GM23338 (cell line): ENCODE results near the gene YPEL2. TPM values are rescaled to one million over a fixed set of nuclear protein-coding genes. Genes with fewer than 3 reads are reported as not detected.

ENCODE experiments used
- ATAC-seq: fragments of 200-7000 bp; cut with Tn5 transposase; 3 replicates; pipeline ENCODE4 v1.9.1; 2020
- DNase-seq: peaks from one replicate; pipeline ENCODE4 v3.0.0-alpha.2; 2015; ENCODE audit warnings: low spot score
- H2AFZ ChIP-seq: fragments of 200-600 bp; sonication (generic); 2 replicates; pipeline ENCODE4 v1.8.0; 2016; ENCODE audit warnings: antibody characterized with exemption, mild to moderate bottlenecking, moderate library complexity
- H3F3A ChIP-seq: fragments of 200-600 bp; sonication (generic); replicated peaks from 2 replicates; pipeline ENCODE4 v1.8.0; 2017; ENCODE audit warnings: antibody characterized with exemption, mixed run types, low read depth
- H3K27ac ChIP-seq: fragments of 200-600 bp; sonication (generic); 2 replicates; pipeline ENCODE4 v1.6.1; 2016; ENCODE audit warnings: low read depth
- H3K27me3 ChIP-seq: fragments of 200-600 bp; sonication (generic); 2 replicates; pipeline ENCODE4 v1.8.0; 2016; ENCODE audit warnings: mild to moderate bottlenecking, mixed run types, moderate library complexity; ENCODE audit not compliant: insufficient read depth
- H3K36me3 ChIP-seq: fragments of 200-600 bp; sonication (generic); 2 replicates; pipeline ENCODE4 v1.8.0; 2016; ENCODE audit warnings: mild to moderate bottlenecking; ENCODE audit not compliant: insufficient read depth
- H3K4me1 ChIP-seq: fragments of 200-600 bp; sonication (generic); 2 replicates; pipeline ENCODE4 v1.8.0; 2016; ENCODE audit warnings: mild to moderate bottlenecking, moderate library complexity; ENCODE audit not compliant: insufficient read depth
- H3K4me2 ChIP-seq: fragments of 200-600 bp; sonication (generic); 2 replicates; pipeline ENCODE4 v1.7.1; 2017; ENCODE audit warnings: mixed run types
- H3K4me3 ChIP-seq: fragments of 200-600 bp; sonication (generic); 2 replicates; pipeline ENCODE4 v1.6.1; 2016; ENCODE audit warnings: mixed run types
- H3K79me2 ChIP-seq: fragments of 200-600 bp; sonication (generic); replicated peaks from 2 replicates; pipeline ENCODE4 v1.8.0; 2017; ENCODE audit warnings: mild to moderate bottlenecking; ENCODE audit not compliant: insufficient read depth
- H3K9me2 ChIP-seq: fragments of 200-600 bp; sonication (generic); 2 replicates; pipeline ENCODE4 v1.8.0; 2017; ENCODE audit not compliant: insufficient read depth
- H4K20me1 ChIP-seq: fragments of 200-600 bp; sonication (generic); replicated peaks from 2 replicates; pipeline ENCODE4 v1.8.0; 2017; ENCODE audit warnings: mild to moderate bottlenecking; ENCODE audit not compliant: insufficient read depth
- H3K27ac Mint-ChIP-seq: 2 replicates; pipeline ENCODE4 v1.8.0; 2020; ENCODE audit warnings: inconsistent platforms, mild to moderate bottlenecking, moderate library complexity, mixed read lengths
- H3K27me3 Mint-ChIP-seq: 3 replicates; pipeline ENCODE4 v1.8.0; 2022; ENCODE audit warnings: low read depth, mild to moderate bottlenecking, moderate library complexity, mixed read lengths, inconsistent platforms; ENCODE audit not compliant: insufficient read depth, poor library complexity
- H3K36me3 Mint-ChIP-seq: 3 replicates; pipeline ENCODE4 v1.8.0; 2021; ENCODE audit warnings: low read depth, mild to moderate bottlenecking, inconsistent platforms, moderate library complexity, mixed read lengths
- H3K4me1 Mint-ChIP-seq: 3 replicates; pipeline ENCODE4 v1.8.0; 2020; ENCODE audit warnings: mild to moderate bottlenecking, inconsistent platforms, mixed read lengths
- H3K4me3 Mint-ChIP-seq: 3 replicates; pipeline ENCODE4 v1.8.0; 2021; ENCODE audit warnings: moderate library complexity, mild to moderate bottlenecking, inconsistent platforms, mixed read lengths
- H3K9me3 Mint-ChIP-seq: 3 replicates; pipeline ENCODE4 v1.8.0; 2020; ENCODE audit warnings: moderate library complexity, mild to moderate bottlenecking, inconsistent platforms, mixed read lengths
- CREB1 ChIP-seq: fragments of 250-450 bp; sonication (Bioruptor Pico); IDR thresholded peaks from 2 replicates; pipeline ENCODE4 v1.5.0; 2020; ENCODE audit warnings: low read depth, mild to moderate bottlenecking, moderate library complexity
- JUNB ChIP-seq: IDR thresholded peaks from one replicate; pipeline ENCODE4 v1.6.1; 2016; ENCODE audit warnings: antibody characterized with exemption; ENCODE audit not compliant: unreplicated experiment
- POLR2AphosphoS5 ChIP-seq: IDR thresholded peaks from 2 replicates; pipeline ENCODE4 v1.6.1; 2016; ENCODE audit warnings: antibody characterized with exemption, low read depth
- STAT1 ChIP-seq: IDR thresholded peaks from one replicate; pipeline ENCODE4 v1.6.1; 2016; ENCODE audit warnings: antibody characterized with exemption; ENCODE audit not compliant: unreplicated experiment
- ZNF114 ChIP-seq: fragments of 250-450 bp; sonication (Bioruptor Pico); IDR thresholded peaks from 2 replicates; pipeline ENCODE4 v1.5.0; 2020; ENCODE audit warnings: mild to moderate bottlenecking, moderate library complexity
- polyA plus RNA-seq: library from polyadenylated mRNA; unstranded; fragments of >200 nt; fragmentation: Nextera tagmentation; extraction: Ambion mirVana; gene quantifications from 2 replicates; pipeline ENCODE4 v1.2.1, GENCODE V29; 2016
- total RNA-seq: library from RNA; depleted of rRNA; stranded (reverse); fragments of >200 nt; shearing (Covaris generic); gene quantifications from 2 replicates; pipeline ENCODE4 v1.2.3, GENCODE V29; 2014
- TF ChIP-seq, protein P1 (sequence below): fragments of 250-450 bp; sonication (Bioruptor Pico); IDR thresholded peaks from 2 replicates; pipeline ENCODE4 v1.5.0; 2020; ENCODE audit warnings: mild to moderate bottlenecking, moderate library complexity
- TF ChIP-seq, protein P2 (sequence below): IDR thresholded peaks from 2 replicates; pipeline ENCODE4 v1.6.1; 2016; ENCODE audit warnings: antibody characterized with exemption

YPEL2 gene
- total and polyA plus RNA-seq, 2 experiments from 2014 or later: 4.1 to 5.2 TPM

DNA sequence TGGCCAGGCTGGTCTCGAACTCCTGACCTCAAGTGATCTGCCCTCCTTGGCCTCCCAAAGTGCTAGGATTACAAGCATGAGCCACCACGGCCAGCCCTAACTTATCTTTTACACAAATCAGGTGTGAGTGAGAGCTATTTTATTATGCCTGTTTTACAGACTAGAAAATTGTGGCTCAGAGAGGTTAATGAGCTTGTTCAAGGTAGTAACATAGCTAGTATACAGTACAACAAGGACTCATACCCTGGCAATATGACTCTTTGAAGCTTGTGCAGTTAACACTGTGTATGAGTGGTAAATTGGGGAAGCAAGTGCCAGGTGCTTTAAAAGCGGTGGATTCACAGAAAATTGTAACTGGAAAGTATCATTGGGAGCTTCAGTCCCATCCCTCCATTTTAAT, 49.0 kb downstream of the YPEL2 start (continued):
- no peak for TF ChIP-seq CREB1 (CRISPR knock-in tag)
- TF ChIP-seq, protein P1, sequence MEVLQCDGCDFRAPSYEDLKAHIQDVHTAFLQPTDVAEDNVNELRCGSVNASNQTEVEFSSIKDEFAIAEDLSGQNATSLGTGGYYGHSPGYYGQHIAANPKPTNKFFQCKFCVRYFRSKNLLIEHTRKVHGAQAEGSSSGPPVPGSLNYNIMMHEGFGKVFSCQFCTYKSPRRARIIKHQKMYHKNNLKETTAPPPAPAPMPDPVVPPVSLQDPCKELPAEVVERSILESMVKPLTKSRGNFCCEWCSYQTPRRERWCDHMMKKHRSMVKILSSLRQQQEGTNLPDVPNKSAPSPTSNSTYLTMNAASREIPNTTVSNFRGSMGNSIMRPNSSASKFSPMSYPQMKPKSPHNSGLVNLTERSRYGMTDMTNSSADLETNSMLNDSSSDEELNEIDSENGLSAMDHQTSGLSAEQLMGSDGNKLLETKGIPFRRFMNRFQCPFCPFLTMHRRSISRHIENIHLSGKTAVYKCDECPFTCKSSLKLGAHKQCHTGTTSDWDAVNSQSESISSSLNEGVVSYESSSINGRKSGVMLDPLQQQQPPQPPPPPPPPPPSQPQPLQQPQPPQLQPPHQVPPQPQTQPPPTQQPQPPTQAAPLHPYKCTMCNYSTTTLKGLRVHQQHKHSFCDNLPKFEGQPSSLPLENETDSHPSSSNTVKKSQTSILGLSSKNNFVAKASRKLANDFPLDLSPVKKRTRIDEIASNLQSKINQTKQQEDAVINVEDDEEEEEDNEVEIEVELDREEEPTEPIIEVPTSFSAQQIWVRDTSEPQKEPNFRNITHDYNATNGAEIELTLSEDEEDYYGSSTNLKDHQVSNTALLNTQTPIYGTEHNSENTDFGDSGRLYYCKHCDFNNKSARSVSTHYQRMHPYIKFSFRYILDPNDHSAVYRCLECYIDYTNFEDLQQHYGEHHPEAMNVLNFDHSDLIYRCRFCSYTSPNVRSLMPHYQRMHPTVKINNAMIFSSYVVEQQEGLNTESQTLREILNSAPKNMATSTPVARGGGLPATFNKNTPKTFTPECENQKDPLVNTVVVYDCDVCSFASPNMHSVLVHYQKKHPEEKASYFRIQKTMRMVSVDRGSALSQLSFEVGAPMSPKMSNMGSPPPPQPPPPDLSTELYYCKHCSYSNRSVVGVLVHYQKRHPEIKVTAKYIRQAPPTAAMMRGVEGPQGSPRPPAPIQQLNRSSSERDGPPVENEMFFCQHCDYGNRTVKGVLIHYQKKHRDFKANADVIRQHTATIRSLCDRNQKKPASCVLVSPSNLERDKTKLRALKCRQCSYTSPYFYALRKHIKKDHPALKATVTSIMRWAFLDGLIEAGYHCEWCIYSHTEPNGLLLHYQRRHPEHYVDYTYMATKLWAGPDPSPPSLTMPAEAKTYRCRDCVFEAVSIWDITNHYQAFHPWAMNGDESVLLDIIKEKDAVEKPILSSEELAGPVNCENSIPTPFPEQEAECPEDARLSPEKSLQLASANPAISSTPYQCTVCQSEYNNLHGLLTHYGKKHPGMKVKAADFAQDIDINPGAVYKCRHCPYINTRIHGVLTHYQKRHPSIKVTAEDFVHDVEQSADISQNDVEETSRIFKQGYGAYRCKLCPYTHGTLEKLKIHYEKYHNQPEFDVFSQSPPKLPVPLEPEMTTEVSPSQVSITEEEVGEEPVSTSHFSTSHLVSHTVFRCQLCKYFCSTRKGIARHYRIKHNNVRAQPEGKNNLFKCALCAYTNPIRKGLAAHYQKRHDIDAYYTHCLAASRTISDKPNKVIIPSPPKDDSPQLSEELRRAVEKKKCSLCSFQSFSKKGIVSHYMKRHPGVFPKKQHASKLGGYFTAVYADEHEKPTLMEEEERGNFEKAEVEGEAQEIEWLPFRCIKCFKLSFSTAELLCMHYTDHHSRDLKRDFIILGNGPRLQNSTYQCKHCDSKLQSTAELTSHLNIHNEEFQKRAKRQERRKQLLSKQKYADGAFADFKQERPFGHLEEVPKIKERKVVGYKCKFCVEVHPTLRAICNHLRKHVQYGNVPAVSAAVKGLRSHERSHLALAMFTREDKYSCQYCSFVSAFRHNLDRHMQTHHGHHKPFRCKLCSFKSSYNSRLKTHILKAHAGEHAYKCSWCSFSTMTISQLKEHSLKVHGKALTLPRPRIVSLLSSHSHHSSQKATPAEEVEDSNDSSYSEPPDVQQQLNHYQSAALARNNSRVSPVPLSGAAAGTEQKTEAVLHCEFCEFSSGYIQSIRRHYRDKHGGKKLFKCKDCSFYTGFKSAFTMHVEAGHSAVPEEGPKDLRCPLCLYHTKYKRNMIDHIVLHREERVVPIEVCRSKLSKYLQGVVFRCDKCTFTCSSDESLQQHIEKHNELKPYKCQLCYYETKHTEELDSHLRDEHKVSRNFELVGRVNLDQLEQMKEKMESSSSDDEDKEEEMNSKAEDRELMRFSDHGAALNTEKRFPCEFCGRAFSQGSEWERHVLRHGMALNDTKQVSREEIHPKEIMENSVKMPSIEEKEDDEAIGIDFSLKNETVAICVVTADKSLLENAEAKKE (CRISPR knock-in tag): no peak
- no peak for TF ChIP-seq ZNF114 (CRISPR knock-in tag)

DNA sequence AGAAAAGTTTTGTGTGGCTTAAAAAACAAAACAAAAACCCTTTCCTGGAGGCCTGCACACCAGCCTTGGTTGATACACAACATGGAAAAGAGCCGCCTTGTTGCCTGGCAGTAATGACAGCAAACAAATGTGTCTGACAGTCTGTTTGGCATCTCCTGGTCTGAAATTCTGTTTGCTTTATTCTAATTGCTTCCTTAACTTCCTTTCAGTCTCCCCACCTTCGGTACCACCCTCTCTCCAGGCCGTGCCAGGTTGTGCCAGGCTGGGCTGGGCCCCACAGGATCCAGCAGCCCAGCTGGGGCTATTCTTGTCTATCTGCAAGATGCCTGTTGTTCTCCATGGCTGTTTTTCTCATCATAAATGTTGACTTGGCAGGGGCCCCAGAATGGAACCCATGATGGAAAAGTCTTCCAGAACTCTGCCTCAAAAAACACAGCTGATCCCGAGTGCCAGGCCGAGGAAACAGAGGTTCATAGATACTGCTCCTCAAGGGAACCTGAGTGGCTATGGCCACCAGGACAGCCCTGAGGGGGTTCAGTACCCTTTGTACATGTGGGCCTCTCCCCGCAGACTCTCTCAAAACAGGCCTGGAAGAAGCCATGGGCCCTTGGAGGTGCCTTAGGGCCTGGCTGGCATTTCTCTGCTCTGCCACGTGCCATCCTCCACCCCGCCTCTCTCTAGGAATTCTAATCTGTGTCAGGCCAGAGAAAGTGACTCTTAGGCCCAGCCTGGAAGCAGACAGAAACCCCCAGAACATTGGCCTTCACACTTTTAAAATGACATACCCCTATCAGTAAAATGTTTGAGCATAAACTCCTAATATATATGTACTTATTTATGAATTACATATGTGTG, 50.5 kb downstream of the YPEL2 start:
- Histone ChIP-seq H3K4me2 (no peak overlapping the region), H3K27ac (no peak overlapping the region), H4K20me1 (no peaks in the 10 kb centered on the region), H3K36me3 (no peaks in the 10 kb centered on the region), H3K4me1 (peaks cover 6% of the 10 kb centered on the region; the same call in 1 of the 2 replicates), H3K27me3 (no peaks in the 10 kb centered on the region), H3K79me2 (no peaks in the 10 kb centered on the region), H3K4me3 (no peak overlapping the region), H2AFZ (no peak overlapping the region), H3K9me2 (no peaks in the 10 kb centered on the region), H3F3A (no peaks in the 10 kb centered on the region)
- Mint-ChIP-seq H3K9me3 (no peaks in the 10 kb centered on the region), H3K36me3 (no peaks in the 10 kb centered on the region), H3K27ac (no peak overlapping the region), H3K4me1 (peaks cover 8% of the 10 kb centered on the region), H3K27me3 (peaks cover 3% of the 10 kb centered on the region), H3K4me3 (no peak overlapping the region)
- DNase-seq (no peak), ATAC-seq (no peak)
- TF ChIP-seq CREB1 (CRISPR knock-in tag): no peak
- no peak for TF ChIP-seq POLR2AphosphoS5
- TF ChIP-seq JUNB: no peak
- TF ChIP-seq, protein P2, sequence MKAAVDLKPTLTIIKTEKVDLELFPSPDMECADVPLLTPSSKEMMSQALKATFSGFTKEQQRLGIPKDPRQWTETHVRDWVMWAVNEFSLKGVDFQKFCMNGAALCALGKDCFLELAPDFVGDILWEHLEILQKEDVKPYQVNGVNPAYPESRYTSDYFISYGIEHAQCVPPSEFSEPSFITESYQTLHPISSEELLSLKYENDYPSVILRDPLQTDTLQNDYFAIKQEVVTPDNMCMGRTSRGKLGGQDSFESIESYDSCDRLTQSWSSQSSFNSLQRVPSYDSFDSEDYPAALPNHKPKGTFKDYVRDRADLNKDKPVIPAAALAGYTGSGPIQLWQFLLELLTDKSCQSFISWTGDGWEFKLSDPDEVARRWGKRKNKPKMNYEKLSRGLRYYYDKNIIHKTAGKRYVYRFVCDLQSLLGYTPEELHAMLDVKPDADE: no peak
- TF ChIP-seq, protein P1 (CRISPR knock-in tag): no peak
- no peak for TF ChIP-seq ZNF114 (CRISPR knock-in tag)
- no peak for TF ChIP-seq STAT1
